Measurements from ENCODE around the gene C16orf87. TPM values are rescaled to one million over a fixed set of nuclear protein-coding genes. Genes with fewer than 3 reads are reported as not detected.

Gene C16orf87
- total RNA-seq, 4 donors from 2014 or later, result 4.9 to 12.6 (median 6.8) TPM

DNA sequence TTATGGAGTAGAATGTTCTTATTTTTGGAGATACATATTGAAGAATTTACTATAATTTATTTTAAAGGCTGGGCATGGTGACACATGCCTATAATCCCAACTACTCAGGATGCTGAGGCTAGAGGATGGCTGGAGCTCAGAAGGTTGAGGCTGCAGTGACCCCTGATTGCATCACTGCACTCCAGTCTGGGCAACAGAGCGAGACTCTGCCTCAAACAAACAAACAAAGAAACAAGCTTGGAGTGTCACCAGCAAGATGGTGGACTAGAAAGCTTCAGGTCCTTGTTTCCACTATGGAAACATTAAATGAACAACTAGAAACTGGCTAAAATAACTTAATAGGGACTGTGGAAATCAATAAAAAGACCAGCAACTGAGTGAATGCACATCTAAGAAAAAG lies 35.3 kb upstream of the C16orf87 start:
- H3K4me3 ChIP-seq, result no peak overlapping the region

GRCh38 chr16:46862555-46863447 lies 31.8 kb upstream of the C16orf87 start:
- 90% methylated on average over 16 of the region's 16 CpGs for WGBS

More for the DNA sequence above, 35.3 kb upstream of the C16orf87 start:
- Histone ChIP-seq H3K27ac (no peak overlapping the region), H3K27me3 (no peaks in the 10 kb centered on the region), H3K36me3 (no peaks in the 10 kb centered on the region), H3K9me3 (no peaks in the 10 kb centered on the region), H3K4me1 (no peaks in the 10 kb centered on the region)
- TF ChIP-seq EP300 (IDR thresholded peaks at IDR 0.05), result no peak
- TF ChIP-seq POLR2AphosphoS5 (IDR thresholded peaks at IDR 0.05), result no peak
- TF ChIP-seq POLR2A (IDR thresholded peaks at IDR 0.05), result no peak
- TF ChIP-seq, protein P1, sequence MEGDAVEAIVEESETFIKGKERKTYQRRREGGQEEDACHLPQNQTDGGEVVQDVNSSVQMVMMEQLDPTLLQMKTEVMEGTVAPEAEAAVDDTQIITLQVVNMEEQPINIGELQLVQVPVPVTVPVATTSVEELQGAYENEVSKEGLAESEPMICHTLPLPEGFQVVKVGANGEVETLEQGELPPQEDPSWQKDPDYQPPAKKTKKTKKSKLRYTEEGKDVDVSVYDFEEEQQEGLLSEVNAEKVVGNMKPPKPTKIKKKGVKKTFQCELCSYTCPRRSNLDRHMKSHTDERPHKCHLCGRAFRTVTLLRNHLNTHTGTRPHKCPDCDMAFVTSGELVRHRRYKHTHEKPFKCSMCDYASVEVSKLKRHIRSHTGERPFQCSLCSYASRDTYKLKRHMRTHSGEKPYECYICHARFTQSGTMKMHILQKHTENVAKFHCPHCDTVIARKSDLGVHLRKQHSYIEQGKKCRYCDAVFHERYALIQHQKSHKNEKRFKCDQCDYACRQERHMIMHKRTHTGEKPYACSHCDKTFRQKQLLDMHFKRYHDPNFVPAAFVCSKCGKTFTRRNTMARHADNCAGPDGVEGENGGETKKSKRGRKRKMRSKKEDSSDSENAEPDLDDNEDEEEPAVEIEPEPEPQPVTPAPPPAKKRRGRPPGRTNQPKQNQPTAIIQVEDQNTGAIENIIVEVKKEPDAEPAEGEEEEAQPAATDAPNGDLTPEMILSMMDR (IDR thresholded peaks at IDR 0.05), result no peak
- 75% methylated on average over 1 of the region's 1 CpG for WGBS
- no peak for DNase-seq (ENCODE audit: low spot score in 2 of 2)

DNA sequence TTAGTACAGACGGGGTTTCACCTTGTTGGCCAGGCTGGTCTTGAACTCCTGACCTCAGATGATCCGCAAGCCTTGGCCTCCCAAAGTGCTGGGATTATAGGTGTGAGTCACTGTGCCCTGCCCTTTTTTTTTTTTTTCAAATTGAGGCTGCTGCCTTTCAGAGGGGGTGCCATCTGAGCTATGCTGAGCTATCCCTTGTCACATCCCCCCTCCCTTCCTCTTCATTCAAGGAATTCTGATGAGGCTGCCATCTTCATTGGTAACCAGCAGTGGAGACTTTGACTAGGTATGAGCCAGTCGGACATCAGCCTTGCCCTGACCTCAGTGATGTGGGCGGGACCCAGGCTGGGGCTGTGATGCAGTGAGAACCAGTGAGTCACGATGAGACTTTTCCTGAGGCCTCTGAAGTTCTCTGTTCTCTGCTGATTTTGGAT lies 28.8 kb upstream of the C16orf87 start:
- TF ChIP-seq POLR2A (IDR thresholded peaks at IDR 0.05), result no peak
- no peak for TF ChIP-seq EP300 (IDR thresholded peaks at IDR 0.05)
- TF ChIP-seq, protein P1 (IDR thresholded peaks at IDR 0.05), result no peak
- no peak for TF ChIP-seq POLR2AphosphoS5 (IDR thresholded peaks at IDR 0.05)
- H3K9me3 ChIP-seq, result no peaks in the 10 kb centered on the region
- H3K4me3 ChIP-seq, result no peak overlapping the region
- WGBS, result 60% methylated on average over 5 of the region's 5 CpGs
- DNase-seq (ENCODE audit: low spot score in 2 of 2), result no peak
- H3K4me1 ChIP-seq, result peaks cover 10% of the 10 kb centered on the region
- no peaks in the 10 kb centered on the region for H3K36me3 ChIP-seq
- H3K27me3 ChIP-seq, result no peaks in the 10 kb centered on the region
- H3K27ac ChIP-seq, result peak overlapping the region; percentile 19

More at GRCh38 chr16:46862555-46863447, 31.8 kb upstream of the C16orf87 start:
- Histone ChIP-seq H3K4me1 (peaks cover 5% of the 10 kb centered on the region), H3K4me3 (no peak overlapping the region), H3K36me3 (no peaks in the 10 kb centered on the region), H3K9me3 (no peaks in the 10 kb centered on the region), H3K27me3 (no peaks in the 10 kb centered on the region), H3K27ac (no peak overlapping the region)
- DNase-seq (ENCODE audit: low spot score in 2 of 2), result no peak
- TF ChIP-seq POLR2A (IDR thresholded peaks at IDR 0.05) (no peak), POLR2AphosphoS5 (IDR thresholded peaks at IDR 0.05) (no peak), EP300 (IDR thresholded peaks at IDR 0.05) (no peak)
- TF ChIP-seq, protein P1 (IDR thresholded peaks at IDR 0.05), result no peak

DNA sequence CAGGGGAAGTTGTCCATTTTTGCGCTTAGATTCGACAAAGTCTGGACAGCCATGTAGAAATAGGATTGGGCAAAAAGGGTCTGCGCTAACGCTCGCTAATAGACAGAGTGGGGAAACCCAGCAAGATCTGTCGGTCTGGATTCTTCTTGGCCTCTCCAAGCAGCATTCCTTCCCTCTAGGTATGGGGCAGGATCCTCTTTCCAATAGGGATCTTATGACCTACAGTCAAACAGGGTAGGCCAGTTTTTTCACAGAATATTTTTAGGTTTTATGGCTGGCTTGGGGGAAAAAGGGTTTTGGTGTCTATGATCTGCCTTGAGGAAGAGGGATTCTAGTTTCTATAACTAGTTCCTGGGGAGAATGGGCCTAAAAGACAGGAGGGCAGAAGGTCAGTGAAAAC lies 27.2 kb upstream of the C16orf87 start:
- WGBS, result 74% methylated on average over 6 of the region's 6 CpGs
- no peak overlapping the region for H3K4me3 ChIP-seq
- H3K9me3 ChIP-seq, result no peaks in the 10 kb centered on the region
- H3K27me3 ChIP-seq, result no peaks in the 10 kb centered on the region
- H3K4me1 ChIP-seq, result peaks cover 10% of the 10 kb centered on the region
- no peak for TF ChIP-seq POLR2AphosphoS5 (IDR thresholded peaks at IDR 0.05)
- TF ChIP-seq POLR2A (IDR thresholded peaks at IDR 0.05), result no peak
- TF ChIP-seq EP300 (IDR thresholded peaks at IDR 0.05), result no peak
- TF ChIP-seq, protein P1 (IDR thresholded peaks at IDR 0.05), result no peak
- no peak for DNase-seq (ENCODE audit: low spot score in 2 of 2)
- H3K36me3 ChIP-seq, result no peaks in the 10 kb centered on the region
- no peak overlapping the region for H3K27ac ChIP-seq

DNA sequence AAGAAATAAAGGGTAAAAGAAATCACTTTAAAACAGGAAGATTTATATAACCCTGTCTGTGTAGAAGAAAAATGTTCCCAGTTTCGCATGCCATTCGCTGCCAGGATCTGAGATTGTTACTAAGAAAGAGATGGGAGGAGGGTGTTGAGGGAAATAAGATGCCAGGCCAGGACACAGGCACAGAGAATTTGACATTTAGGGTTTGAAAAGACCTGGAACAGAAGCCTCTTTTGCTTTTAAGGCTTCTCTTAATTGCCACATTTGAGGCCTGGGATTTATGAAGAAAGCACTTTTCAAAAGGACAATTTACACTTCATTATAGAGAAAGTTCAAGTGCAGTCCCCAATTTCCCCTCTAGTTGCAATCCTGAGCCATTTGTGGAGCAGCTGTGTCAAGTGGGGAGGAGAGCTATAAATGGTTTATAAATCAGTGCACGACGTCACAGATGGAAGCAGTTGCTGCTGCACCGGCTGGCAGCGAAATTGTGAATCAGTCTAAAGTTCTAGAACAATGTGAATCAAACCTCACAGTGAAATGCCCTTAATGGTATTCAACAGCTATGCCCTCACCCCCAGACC lies 26.5 kb upstream of the C16orf87 start:
- Histone ChIP-seq H3K27me3 (no peaks in the 10 kb centered on the region), H3K27ac (no peak overlapping the region), H3K4me3 (no peak overlapping the region), H3K36me3 (no peaks in the 10 kb centered on the region), H3K9me3 (no peaks in the 10 kb centered on the region), H3K4me1 (peaks cover 10% of the 10 kb centered on the region)
- TF ChIP-seq POLR2A (IDR thresholded peaks at IDR 0.05), result no peak
- TF ChIP-seq, protein P1 (IDR thresholded peaks at IDR 0.05), result peak; percentile 10 to 39
- TF ChIP-seq POLR2AphosphoS5 (IDR thresholded peaks at IDR 0.05), result no peak
- DNase-seq (ENCODE audit: low spot score in 2 of 2), result no peak
- WGBS, result 20% methylated on average over 6 of the region's 6 CpGs
